Mammary epithelial cell (primary cell): ENCODE data around the gene MGAT4A.

Experiments
- EZH2 ChIP-seq: IDR thresholded peaks from 2 replicates; pipeline ENCODE4 v1.6.1; 2012; ENCODE audit warnings: low read length, inconsistent platforms, borderline replicate concordance
- TF ChIP-seq, protein P1 (sequence below), 2 donors: IDR thresholded peaks in 1 of 2; conservative IDR thresholded peaks in 1 of 2; 2 replicates each; pipeline ENCODE4 v1.5.1; 2011 to 2012; ENCODE audit warnings: inconsistent platforms in 2 of 2, low read length in 2 of 2, mild to moderate bottlenecking in 2 of 2, control low read depth in 1 of 2, low read depth in 1 of 2; ENCODE audit not compliant: insufficient read depth in 1 of 2; ENCODE audit errors: extremely low read depth in 1 of 2

GRCh38 chr2:98744595-98744994, 13.7 kb upstream of the MGAT4A start:
- TF ChIP-seq, protein P1, sequence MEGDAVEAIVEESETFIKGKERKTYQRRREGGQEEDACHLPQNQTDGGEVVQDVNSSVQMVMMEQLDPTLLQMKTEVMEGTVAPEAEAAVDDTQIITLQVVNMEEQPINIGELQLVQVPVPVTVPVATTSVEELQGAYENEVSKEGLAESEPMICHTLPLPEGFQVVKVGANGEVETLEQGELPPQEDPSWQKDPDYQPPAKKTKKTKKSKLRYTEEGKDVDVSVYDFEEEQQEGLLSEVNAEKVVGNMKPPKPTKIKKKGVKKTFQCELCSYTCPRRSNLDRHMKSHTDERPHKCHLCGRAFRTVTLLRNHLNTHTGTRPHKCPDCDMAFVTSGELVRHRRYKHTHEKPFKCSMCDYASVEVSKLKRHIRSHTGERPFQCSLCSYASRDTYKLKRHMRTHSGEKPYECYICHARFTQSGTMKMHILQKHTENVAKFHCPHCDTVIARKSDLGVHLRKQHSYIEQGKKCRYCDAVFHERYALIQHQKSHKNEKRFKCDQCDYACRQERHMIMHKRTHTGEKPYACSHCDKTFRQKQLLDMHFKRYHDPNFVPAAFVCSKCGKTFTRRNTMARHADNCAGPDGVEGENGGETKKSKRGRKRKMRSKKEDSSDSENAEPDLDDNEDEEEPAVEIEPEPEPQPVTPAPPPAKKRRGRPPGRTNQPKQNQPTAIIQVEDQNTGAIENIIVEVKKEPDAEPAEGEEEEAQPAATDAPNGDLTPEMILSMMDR (conservative IDR thresholded peaks at IDR 0.05 in 1 of 2, IDR thresholded peaks at IDR 0.05 in 1 of 2; ENCODE audit: extremely low read depth in 1 of 2, insufficient read depth in 1 of 2, low read depth in 1 of 2, low read length in 2 of 2) = no peak
- TF ChIP-seq EZH2 = no peak
